Mucosa of rectum (tissue), 2 donors: Measurements from ENCODE around the gene ARF1.

Source experiments
- H3K27ac ChIP-seq, 2 donors: one replicate each; pipeline ENCODE4 v1.7.0; 2013; ENCODE audit warnings: inconsistent platforms in 2 of 2, low read depth in 2 of 2, low read length in 2 of 2
- H3K27me3 ChIP-seq, 2 donors: one replicate each; pipeline ENCODE4 v1.7.0; 2013; ENCODE audit warnings: low read length in 2 of 2; ENCODE audit not compliant: control insufficient read depth in 2 of 2, insufficient read depth in 2 of 2
- H3K36me3 ChIP-seq, 2 donors: one replicate each; pipeline ENCODE4 v1.7.0; 2013; ENCODE audit warnings: low read length in 2 of 2; ENCODE audit not compliant: control insufficient read depth in 2 of 2, insufficient read depth in 2 of 2
- H3K4me1 ChIP-seq, 2 donors: one replicate each; pipeline ENCODE4 v1.7.0; 2013; ENCODE audit warnings: low read length in 2 of 2, mild to moderate bottlenecking in 1 of 2; ENCODE audit not compliant: control insufficient read depth in 2 of 2, insufficient read depth in 2 of 2
- H3K4me3 ChIP-seq, 2 donors: one replicate each; pipeline ENCODE4 v1.7.0; 2013; ENCODE audit warnings: low read length in 2 of 2
- H3K9ac ChIP-seq, 2 donors: one replicate each; pipeline ENCODE4 v1.7.0; 2013; ENCODE audit warnings: low read length in 2 of 2, low read depth in 1 of 2, mild to moderate bottlenecking in 1 of 2
- H3K9me3 ChIP-seq, 2 donors: one replicate each; pipeline ENCODE4 v1.7.0; 2013; ENCODE audit warnings: low read length in 2 of 2; ENCODE audit not compliant: control insufficient read depth in 2 of 2
- donor health status: healthy.
- donor health status: Normal muscosa, but diverticular disease.

ARF1 gene

DNA sequence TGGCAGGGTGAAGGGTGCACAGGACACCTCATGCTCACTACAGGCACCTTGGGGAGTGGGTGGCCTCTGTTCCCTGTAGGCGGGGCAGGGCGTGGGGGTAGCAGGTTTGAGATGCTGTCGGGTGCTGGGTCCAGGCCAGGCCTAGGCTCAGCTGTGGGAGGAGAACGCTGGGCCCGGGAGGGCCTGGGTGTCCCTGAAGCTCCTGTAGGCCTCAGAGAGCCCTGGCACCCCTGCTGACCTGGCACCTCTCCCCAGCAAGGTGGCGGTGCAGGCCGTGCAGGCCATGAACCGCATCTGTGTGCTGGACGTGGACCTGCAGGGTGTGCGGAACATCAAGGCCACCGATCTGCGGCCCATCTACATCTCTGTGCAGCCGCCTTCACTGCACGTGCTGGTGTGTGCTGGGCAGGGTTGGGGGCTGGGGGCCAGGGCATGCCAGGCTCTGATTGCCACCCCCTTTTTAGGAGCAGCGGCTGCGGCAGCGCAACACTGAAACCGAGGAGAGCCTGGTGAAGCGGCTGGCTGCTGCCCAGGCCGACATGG is 64.7 kb downstream of the ARF1 start:
- no peak overlapping the region for H3K4me3 ChIP-seq
- peaks cover 14 to 18% of the 10 kb centered on the region in 2 donors for H3K36me3 ChIP-seq
- no peaks in the 10 kb centered on the region for H3K9me3 ChIP-seq
- H3K4me1 ChIP-seq, result peaks cover 9 to 11% of the 10 kb centered on the region in 2 donors
- H3K9ac ChIP-seq, result no peak overlapping the region
- H3K27me3 ChIP-seq, result no peaks in the 10 kb centered on the region
- no peak overlapping the region for H3K27ac ChIP-seq

GRCh38 chr1:228147768-228148167 is 65.3 kb downstream of the ARF1 start:
- no peak overlapping the region for H3K27ac ChIP-seq
- H3K36me3 ChIP-seq, result peaks cover 14 to 16% of the 10 kb centered on the region in 2 donors
- H3K4me1 ChIP-seq, result peaks cover 5 to 6% of the 10 kb centered on the region in 2 donors
- H3K9ac ChIP-seq, result no peak overlapping the region
- H3K9me3 ChIP-seq, result no peaks in the 10 kb centered on the region
- H3K27me3 ChIP-seq, result no peaks in the 10 kb centered on the region
- H3K4me3 ChIP-seq, result no peak overlapping the region

DNA sequence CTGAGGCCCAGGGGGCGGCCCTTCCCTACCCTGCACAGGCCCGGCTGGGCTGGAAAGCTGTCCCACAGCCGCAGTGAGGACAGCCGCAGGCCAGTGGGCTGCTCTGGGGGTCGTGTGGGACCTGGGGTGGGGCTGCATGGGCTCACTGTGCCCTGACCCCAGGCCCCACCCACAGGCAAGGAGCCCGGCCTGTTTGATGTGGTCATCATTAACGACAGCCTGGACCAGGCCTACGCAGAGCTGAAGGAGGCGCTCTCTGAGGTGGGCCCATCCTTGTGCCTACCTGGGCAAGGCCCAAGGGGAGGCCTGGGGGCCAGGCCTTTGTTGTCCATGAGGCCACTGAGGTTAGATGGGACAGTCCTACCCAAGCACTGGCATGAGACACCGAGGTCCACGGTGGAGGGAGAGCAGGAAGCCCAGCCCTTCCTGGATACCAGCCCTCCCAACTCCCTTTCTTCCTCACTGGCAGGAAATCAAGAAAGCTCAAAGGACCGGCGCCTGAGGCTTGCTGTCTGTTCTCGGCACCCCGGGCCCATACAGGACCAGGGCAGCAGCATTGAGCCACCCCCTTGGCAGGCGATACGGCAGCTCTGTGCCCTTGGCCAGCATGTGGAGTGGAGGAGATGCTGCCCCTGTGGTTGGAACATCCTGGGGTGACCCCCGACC is 65.8 kb downstream of the ARF1 start:
- no peak overlapping the region for H3K27ac ChIP-seq
- peaks cover 4 to 5% of the 10 kb centered on the region in 2 donors for H3K4me1 ChIP-seq
- H3K4me3 ChIP-seq, result no peak overlapping the region
- H3K9ac ChIP-seq, result no peak overlapping the region
- H3K36me3 ChIP-seq, result peaks cover 14 to 16% of the 10 kb centered on the region in 2 donors
- H3K27me3 ChIP-seq, result no peaks in the 10 kb centered on the region
- H3K9me3 ChIP-seq, result no peaks in the 10 kb centered on the region
